GM21528 (cell line): ENCODE results near the gene ZNF275.
"Not testable (repeated sequence)": the region's sequence is repeated elsewhere in the genome, so short reads cannot be mapped to it uniquely, and the experiment has no call there.

Source experiments
- ATAC-seq: cut with Tn5 transposase; IDR thresholded peaks from one replicate; pipeline ENCODE4 v1.9.1; 2021; ENCODE audit warnings: mild to moderate bottlenecking, moderate library complexity; ENCODE audit not compliant: unreplicated experiment, low FRiP score

Gene ZNF275

GRCh38 chrX:153333821-153334653 is at the start of gene ZNF275:
TSS of gene ZNF275 (plus strand) at chrX:153334153. CDS start at chrX:153336680, 2,527 bp downstream.
- peak; percentile 88 for ATAC-seq

- ATAC-seq: not testable (repeated sequence)
These were observed 48.3 kb upstream of the ZNF275 start for GRCh38 chrX:153285678-153286077.

- ATAC-seq: not testable (repeated sequence)
These were observed 45.1 kb upstream of the ZNF275 start for GRCh38 chrX:153288807-153289206.

GRCh38 chrX:153293485-153294071 is 40.4 kb upstream of the ZNF275 start:
- ATAC-seq: not testable (repeated sequence)

GRCh38 chrX:153297376-153297775 is 36.6 kb upstream of the ZNF275 start:
- no peak for ATAC-seq

GRCh38 chrX:153299855-153300254 is 34.1 kb upstream of the ZNF275 start:
- ATAC-seq: no peak

- ATAC-seq: no peak
These were observed 32.2 kb upstream of the ZNF275 start for GRCh38 chrX:153301746-153302145.

- no peak for ATAC-seq
These were observed 31.2 kb upstream of the ZNF275 start for GRCh38 chrX:153302796-153303195.

- no peak for ATAC-seq
These were observed 30.4 kb upstream of the ZNF275 start for GRCh38 chrX:153303276-153304262.

- ATAC-seq: no peak
These were observed 28.8 kb upstream of the ZNF275 start for GRCh38 chrX:153304988-153305736.

- ATAC-seq: no peak
These were observed 28.0 kb upstream of the ZNF275 start for GRCh38 chrX:153305972-153306371.

GRCh38 chrX:153306527-153307115 is 27.3 kb upstream of the ZNF275 start:
- no peak for ATAC-seq

GRCh38 chrX:153307276-153308178 is 26.4 kb upstream of the ZNF275 start:
- ATAC-seq: no peak

GRCh38 chrX:153310901-153311300 is 23.1 kb upstream of the ZNF275 start:
- ATAC-seq: no peak

GRCh38 chrX:153312041-153312440 is 21.9 kb upstream of the ZNF275 start:
- ATAC-seq: no peak

- ATAC-seq: no peak
These were observed 21.1 kb upstream of the ZNF275 start for GRCh38 chrX:153312842-153313241.

- ATAC-seq: no peak
These were observed 16.6 kb upstream of the ZNF275 start for GRCh38 chrX:153317306-153317705.

GRCh38 chrX:153317996-153318722 is 15.8 kb upstream of the ZNF275 start:
- no peak for ATAC-seq
